Myometrial cell (primary cell): ENCODE data around the gene ENKUR. TPM values are rescaled to one million over a fixed set of nuclear protein-coding genes. Genes with fewer than 3 reads are reported as not detected.

Experiments used
- total RNA-seq: library from RNA; depleted of rRNA; stranded (reverse); fragments of >200 nt; gene quantifications from 2 replicates; pipeline ENCODE4 v1.2.3, GENCODE V29; 2015

Gene ENKUR
- not detected in 2 replicates for total RNA-seq

GRCh38 chr10:25015828-25016375 lies at the start of gene ENKUR:
ENKUR (minus strand) TSS chr10:25016158; CDS start chr10:25015936, 222 bp downstream.

GRCh38 chr10:25016376-25017153 lies 607 bp upstream of the ENKUR start, which contains the start of gene THNSL1:
THNSL1 (plus strand) TSS chr10:25016612; CDS start chr10:25023224, 6,612 bp downstream.

GRCh38 chr10:24952143-24952706 lies 63.7 kb downstream of the ENKUR start, which contains the start of gene PRTFDC1:
PRTFDC1 (minus strand) TSS chr10:24952606; CDS start chr10:24952575, 31 bp downstream.

Other genes with a start within 250 kb of the ENKUR start
- 15.3 and 22.9 TPM in 2 replicates for gene PRTFDC1, start 63.6 kb downstream of the ENKUR start, total RNA-seq
- gene THNSL1, start 454 bp upstream of the ENKUR start, total RNA-seq, result 1.4 and 3.5 TPM in 2 replicates
- not detected in 2 replicates for gene GPR158, start 158.8 kb upstream of the ENKUR start, total RNA-seq